Measurements from ENCODE around the gene SPTBN1. TPM values are rescaled to one million over a fixed set of nuclear protein-coding genes. Genes with fewer than 3 reads are reported as not detected.

Gene SPTBN1
- total and polyA plus RNA-seq, 2 of the 4 experiments (the other 2 are of a cell fraction) = 49.1 to 241 TPM

GRCh38 chr2:54540194-54540593, 84.1 kb downstream of the SPTBN1 start:
- POLR2A ChIA-PET (ENCODE audit: unreplicated experiment) = no interaction called here
- DNase-seq = peak; percentile 15
- Histone ChIP-seq H2BK20ac (ENCODE audit: low read depth, low read length) (no peak overlapping the region), H3K4me2 (ENCODE audit: low read depth, low read length) (no peak overlapping the region), H2BK5ac (ENCODE audit: low read depth, low read length, poor library complexity, severe bottlenecking) (no peak overlapping the region), H3K27ac (ENCODE audit: insufficient read depth, low read length) (no peak overlapping the region), H3K9ac (ENCODE audit: low read depth, low read length) (no peak overlapping the region), H3K9me1 (ENCODE audit: insufficient read depth, low read length) (peaks cover 11% of the 10 kb centered on the region), H2AK5ac (ENCODE audit: low read depth, low read length) (no peak overlapping the region), H3K4me1 (ENCODE audit: control insufficient read depth, insufficient read depth, low read length) (0 out of 2 replicates have a peak, but pooled peaks cover 2% of the 10 kb centered on the region), H3K23ac (ENCODE audit: low read depth, low read length) (no peak overlapping the region), H2BK15ac (ENCODE audit: low read depth, low read length) (no peak overlapping the region), H3K36me3 (ENCODE audit: control insufficient read depth, insufficient read depth, low read length) (no peaks in the 10 kb centered on the region), H3K27me3 (ENCODE audit: control insufficient read depth, insufficient read depth, low read length) (no peaks in the 10 kb centered on the region), H2AK9ac (replicated peaks; ENCODE audit: low read depth, low read length, poor library complexity) (no peak overlapping the region), H3K4ac (ENCODE audit: low read depth, low read length) (no peak overlapping the region), H4K20me1 (ENCODE audit: insufficient read depth, low read length) (peaks cover 29% of the 10 kb centered on the region; the same call in 1 of the 2 replicates), H3K56ac (ENCODE audit: extremely low read depth, insufficient read depth, low read length) (no peak overlapping the region), H3K14ac (replicated peaks; ENCODE audit: low read depth, low read length) (no peak overlapping the region), H3K18ac (ENCODE audit: low read depth, low read length) (no peak overlapping the region), H2BK120ac (ENCODE audit: low read depth, low read length) (no peak overlapping the region), H3K79me1 (ENCODE audit: low read depth in 1 of 2, low read length in 2 of 2) (peaks cover 58 to 74% of the 10 kb centered on the region in 2 experiments), H3K4me3 (ENCODE audit: insufficient read depth, low read depth, low read length) (no peak overlapping the region), H4K5ac (ENCODE audit: low read depth, low read length) (no peak overlapping the region), H4K91ac (ENCODE audit: insufficient read depth, low read depth, low read length) (no peak overlapping the region), H3K9me3 (ENCODE audit: control insufficient read depth, insufficient read depth, low read length) (no peaks in the 10 kb centered on the region), H2AFZ (replicated peaks; ENCODE audit: low read length, poor library complexity) (no peak overlapping the region), H4K8ac (ENCODE audit: low read depth in 2 of 2, low read length in 2 of 2) (no peak overlapping the region)
- BruUV-seq (replicated peaks) = no TSS peak
- intact Hi-C loops (cut with micrococcal nuclease) = no loop called here
- no CpG with 5 or more reads among the region's 1 CpG for WGBS, 2 experiments (ENCODE audit: extremely low coverage in 2 of 2, insufficient read length in 1 of 2)
- in situ Hi-C loops (cut with MboI; ENCODE audit: low sequenced_read_pairs) = no loop called here
- no peak for TF ChIP-seq MAFK (IDR thresholded peaks at IDR 0.05; ENCODE audit: low read depth, low read length)
- no peak for TF ChIP-seq RFX5 (IDR thresholded peaks at IDR 0.05; ENCODE audit: low read depth, low read length)
- TF ChIP-seq USF2 (IDR thresholded peaks at IDR 0.05; ENCODE audit: low read depth, low read length) = no peak
- no peak for TF ChIP-seq CEBPB (IDR thresholded peaks at IDR 0.05; ENCODE audit: low read depth, low read length)
- no peak for TF ChIP-seq RCOR1 (IDR thresholded peaks at IDR 0.05; ENCODE audit: insufficient replicate concordance, low read length)
- no peak for TF ChIP-seq ELK1 (IDR thresholded peaks at IDR 0.05; ENCODE audit: borderline replicate concordance, low read depth, low read length)
- TF ChIP-seq POLR2A (IDR thresholded peaks at IDR 0.05; ENCODE audit: low read depth, low read length) = no peak
- no peak for ATAC-seq (ENCODE audit: low read depth)
- CTCF ChIA-PET = interaction anchor here (0.6 kb wide), 1 partner anchor 458 kb away, joined by 3 read pairs; no protein-coding TSS in a partner anchor
- dilution Hi-C loops (cut with HindIII; ENCODE audit: low sequenced_read_pairs, unreplicated experiment) = no loop called here

All from IMR-90 (cell line).